SU-DHL-6 (cell line): ENCODE measurements around the gene CREB5.

Experiments used
- CTCF ChIP-seq: fragments of 200-600 bp; sonication (generic); IDR thresholded peaks from one replicate; pipeline ENCODE4 v1.5.1; 2017; ENCODE audit warnings: antibody characterized with exemption, mild to moderate bottlenecking, low read length, moderate library complexity; ENCODE audit not compliant: insufficient read depth, poor library complexity, severe bottlenecking
- EZH2phosphoT487 ChIP-seq: fragments of 200-600 bp; sonication (generic), shearing (Covaris generic); conservative IDR thresholded peaks from 2 replicates; pipeline ENCODE4 v1.6.1; 2018; ENCODE audit warnings: mild to moderate bottlenecking, antibody characterized with exemption, low read length, moderate library complexity, mixed read lengths

DNA sequence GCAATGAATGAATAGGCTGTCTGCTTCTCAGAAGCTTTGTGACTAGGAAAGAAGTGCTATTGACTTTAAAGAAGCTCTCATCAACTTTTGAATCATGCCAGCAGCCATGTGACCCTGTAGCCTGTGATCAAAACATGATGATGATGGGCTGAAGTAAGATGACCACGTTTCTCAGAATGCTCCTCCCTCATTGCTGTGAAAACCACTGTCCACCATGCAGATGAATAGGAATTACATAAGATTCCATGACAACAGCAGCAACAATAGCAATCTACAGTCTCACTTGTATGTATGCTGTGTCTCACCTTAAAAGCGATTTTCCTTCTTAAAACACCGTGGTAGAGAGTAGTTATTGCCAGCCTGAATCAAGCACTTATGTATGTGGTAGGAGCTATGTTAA lies 317.4 kb downstream of the CREB5 start:
- TF ChIP-seq CTCF: no peak
- TF ChIP-seq EZH2phosphoT487: no peak
